Measurements from ENCODE around the gene GGNBP2. TPM values are rescaled to one million over a fixed set of nuclear protein-coding genes. Genes with fewer than 3 reads are reported as not detected.
A peak's percentile ranks its signal among the peaks of the same experiment; 100 is the strongest.
"Not testable (repeated sequence)": the region's sequence is repeated elsewhere in the genome, so short reads cannot be mapped to it uniquely, and the experiment has no call there.

GGNBP2 gene
- total RNA-seq, 2 donors from 2014 or later, result 84.2 to 95.7 TPM

DNA sequence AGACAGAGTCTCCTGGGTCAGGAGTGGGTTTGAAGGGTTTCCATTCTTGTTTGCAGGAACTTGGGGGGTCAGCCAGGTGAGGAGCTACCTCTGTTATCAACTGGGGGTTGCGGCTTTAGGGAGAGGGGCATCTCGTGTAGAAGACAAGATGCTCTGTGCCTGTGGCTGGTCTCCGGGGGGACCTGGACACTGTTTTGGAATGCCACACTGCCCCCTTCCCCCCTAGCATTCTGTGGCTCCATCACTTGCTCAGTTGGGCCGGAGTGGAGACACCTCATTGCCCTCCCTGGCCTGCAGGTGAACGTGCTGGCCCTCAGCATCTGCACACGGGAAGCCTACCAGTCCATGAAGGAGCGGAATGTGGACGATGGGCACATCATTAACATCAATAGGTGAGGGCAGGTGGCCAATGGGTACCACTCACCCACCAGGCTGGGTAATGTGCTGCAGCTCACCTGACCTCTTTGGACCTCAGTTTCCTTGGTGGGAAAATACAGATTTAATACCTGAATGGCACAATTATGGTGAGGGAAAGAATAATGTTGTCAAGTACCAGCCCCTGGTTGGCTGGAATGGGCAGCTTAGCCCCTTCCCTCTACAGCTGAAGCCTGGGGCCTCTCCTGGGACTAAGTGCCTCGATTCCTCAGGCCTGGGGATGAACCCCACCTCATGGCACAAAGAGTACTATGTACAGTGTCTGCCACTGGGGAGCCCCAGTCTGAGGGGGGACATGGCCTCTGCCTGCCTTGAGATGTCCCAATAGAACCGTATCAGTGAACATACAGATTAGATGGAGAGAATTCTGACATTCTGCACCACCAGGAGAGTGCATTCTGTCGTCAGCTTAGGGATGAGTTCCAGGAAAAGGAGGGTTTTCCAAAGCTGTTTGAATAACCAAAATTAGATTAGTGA, 53.4 kb downstream of the GGNBP2 start:
- H3K4me3 Mint-ChIP-seq, result no peak overlapping the region
- peaks cover 12% of the 10 kb centered on the region for H3K4me1 Mint-ChIP-seq
- no peaks in the 10 kb centered on the region for H3K27me3 Mint-ChIP-seq
- H3K36me3 Mint-ChIP-seq (ENCODE audit: low read depth), result no peaks in the 10 kb centered on the region
- H3K27ac Mint-ChIP-seq, result no peak overlapping the region
- no peaks in the 10 kb centered on the region for H3K9me3 Mint-ChIP-seq
- ATAC-seq (replicated peaks), result no peak

DNA sequence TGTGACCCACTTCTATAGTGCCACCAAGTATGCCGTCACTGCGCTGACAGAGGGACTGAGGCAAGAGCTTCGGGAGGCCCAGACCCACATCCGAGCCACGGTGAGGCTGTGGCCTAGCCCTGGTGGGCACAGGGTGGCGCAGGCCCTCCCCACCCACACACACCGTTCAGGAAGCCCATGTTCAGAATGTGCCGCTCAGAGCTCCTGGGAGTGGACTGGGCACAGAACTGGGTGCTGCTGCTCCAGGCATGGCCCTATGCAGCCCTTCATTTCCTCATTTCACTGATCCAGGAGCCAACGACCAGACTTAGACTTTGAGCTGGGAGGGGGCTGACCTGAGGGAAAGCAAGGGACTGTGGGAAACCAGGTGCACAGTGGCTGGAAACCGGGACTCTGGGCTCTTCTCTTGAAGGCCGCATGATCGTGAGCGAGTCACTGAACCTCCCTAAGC, 54.3 kb downstream of the GGNBP2 start:
- Mint-ChIP-seq H3K36me3 (ENCODE audit: low read depth) (peaks cover 4% of the 10 kb centered on the region), H3K4me3 (no peak overlapping the region), H3K4me1 (peaks cover 11% of the 10 kb centered on the region), H3K27me3 (no peaks in the 10 kb centered on the region), H3K9me3 (no peaks in the 10 kb centered on the region), H3K27ac (no peak overlapping the region)
- no peak for ATAC-seq (replicated peaks)

DNA sequence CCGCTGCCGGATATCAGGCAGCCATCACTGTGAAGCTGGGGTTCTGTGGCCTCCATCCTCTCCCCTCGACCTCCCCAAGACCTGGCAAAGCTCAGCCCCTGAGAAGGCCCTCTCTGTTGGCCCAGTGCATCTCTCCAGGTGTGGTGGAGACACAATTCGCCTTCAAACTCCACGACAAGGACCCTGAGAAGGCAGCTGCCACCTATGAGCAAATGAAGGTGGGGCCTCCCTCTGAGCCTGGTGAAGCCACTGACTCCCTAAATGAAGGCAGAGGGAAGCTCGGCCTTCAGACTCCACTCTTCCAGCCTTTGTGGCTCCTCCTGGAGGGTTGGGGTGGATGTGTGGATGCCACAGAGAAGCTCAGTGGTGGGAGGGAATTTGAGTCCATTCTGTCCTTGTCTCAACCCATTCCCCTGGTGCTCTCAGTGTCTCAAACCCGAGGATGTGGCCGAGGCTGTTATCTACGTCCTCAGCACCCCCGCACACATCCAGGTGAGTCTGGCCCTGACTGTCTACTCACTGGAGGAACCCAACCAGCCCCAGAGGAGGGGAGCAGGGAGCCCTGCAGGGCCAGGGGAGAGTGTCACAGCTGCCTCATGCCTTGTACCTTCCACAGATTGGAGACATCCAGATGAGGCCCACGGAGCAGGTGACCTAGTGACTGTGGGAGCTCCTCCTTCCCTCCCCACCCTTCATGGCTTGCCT, 55.0 kb downstream of the GGNBP2 start:
- no peak for ATAC-seq (replicated peaks)
- no peaks in the 10 kb centered on the region for H3K27me3 Mint-ChIP-seq
- H3K4me3 Mint-ChIP-seq, result no peak overlapping the region
- peak overlapping the region; percentile 97 for H3K27ac Mint-ChIP-seq
- H3K4me1 Mint-ChIP-seq, result peaks cover 17% of the 10 kb centered on the region
- H3K9me3 Mint-ChIP-seq, result no peaks in the 10 kb centered on the region
- peaks cover 8% of the 10 kb centered on the region for H3K36me3 Mint-ChIP-seq (ENCODE audit: low read depth)

DNA sequence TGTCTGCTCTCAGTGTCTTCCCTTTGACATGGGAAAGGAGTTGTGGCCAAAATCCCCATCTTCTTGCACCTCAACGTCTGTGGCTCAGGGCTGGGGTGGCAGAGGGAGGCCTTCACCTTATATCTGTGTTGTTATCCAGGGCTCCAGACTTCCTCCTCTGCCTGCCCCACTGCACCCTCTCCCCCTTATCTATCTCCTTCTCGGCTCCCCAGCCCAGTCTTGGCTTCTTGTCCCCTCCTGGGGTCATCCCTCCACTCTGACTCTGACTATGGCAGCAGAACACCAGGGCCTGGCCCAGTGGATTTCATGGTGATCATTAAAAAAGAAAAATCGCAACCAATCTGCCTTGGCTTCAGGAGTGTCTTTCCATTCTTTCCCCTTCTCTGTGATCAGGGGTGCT, 55.7 kb downstream of the GGNBP2 start:
- Mint-ChIP-seq H3K4me3 (peak overlapping the region; percentile 89), H3K36me3 (ENCODE audit: low read depth) (peaks cover 11% of the 10 kb centered on the region), H3K4me1 (peaks cover 20% of the 10 kb centered on the region), H3K27me3 (no peaks in the 10 kb centered on the region), H3K9me3 (no peaks in the 10 kb centered on the region), H3K27ac (peak overlapping the region; percentile 97)
- no peak for ATAC-seq (replicated peaks)

DNA sequence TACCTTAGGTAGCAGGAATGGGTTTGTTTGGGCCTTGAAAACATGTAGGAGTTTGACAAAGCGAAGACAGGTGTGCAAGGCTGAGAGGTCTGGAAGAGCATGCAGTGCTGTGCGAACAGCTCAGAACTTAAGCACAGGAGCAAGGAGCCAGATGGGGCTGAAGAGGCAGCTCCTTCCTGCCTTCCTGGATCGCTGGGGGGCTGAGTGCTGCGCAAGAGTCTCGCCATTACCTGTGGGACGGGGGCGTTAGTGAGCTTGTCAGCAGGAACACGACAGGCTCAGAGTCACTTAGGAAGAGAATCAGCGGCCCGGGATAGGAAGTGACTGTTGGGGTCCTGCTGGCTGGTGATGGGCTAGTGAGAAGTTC, 56.2 kb downstream of the GGNBP2 start:
- H3K27me3 Mint-ChIP-seq, result no peaks in the 10 kb centered on the region
- H3K27ac Mint-ChIP-seq, result peak overlapping the region; percentile 97
- H3K36me3 Mint-ChIP-seq (ENCODE audit: low read depth), result peaks cover 16% of the 10 kb centered on the region
- peaks cover 25% of the 10 kb centered on the region for H3K4me1 Mint-ChIP-seq
- H3K9me3 Mint-ChIP-seq, result no peaks in the 10 kb centered on the region
- H3K4me3 Mint-ChIP-seq, result peak overlapping the region; percentile 89
- ATAC-seq (replicated peaks), result peak; percentile 22

DNA sequence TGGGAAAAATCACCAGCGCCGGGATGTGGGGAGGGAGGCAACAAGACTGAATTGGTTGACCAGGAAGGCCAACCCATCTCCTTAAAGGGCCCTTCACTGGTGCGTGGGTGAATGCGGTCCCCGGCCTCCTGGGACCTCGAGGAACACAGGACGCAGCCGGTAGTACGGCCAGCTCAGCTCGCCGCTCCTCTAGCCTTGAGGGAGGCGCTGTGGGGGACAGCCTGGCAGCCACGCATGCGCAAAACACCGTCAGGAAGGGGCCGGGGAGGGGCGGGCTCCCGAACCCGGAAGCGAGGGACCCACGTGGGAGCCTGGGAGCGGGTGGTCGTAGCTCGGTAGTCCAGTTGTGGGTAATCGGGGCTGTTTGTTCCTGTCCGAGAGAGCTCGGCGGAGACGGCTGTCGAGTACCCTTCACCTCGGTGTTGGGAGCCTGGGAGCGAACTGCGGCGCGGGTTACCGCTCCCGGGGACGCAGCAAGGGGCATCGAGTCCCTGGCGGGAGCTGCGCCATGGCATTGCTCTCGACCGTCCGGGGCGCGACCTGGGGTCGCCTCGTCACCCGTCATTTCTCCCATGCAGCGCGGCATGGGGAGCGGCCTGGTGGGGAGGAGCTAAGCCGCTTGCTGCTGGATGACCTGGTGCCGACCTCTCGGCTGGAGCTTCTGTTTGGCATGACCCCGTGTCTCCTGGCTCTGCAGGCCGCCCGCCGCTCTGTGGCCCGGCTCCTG, 56.7 kb downstream of the GGNBP2 start, which contains the start of gene MRM1:
Gene MRM1 (plus strand): TSS at position 281 of the 727 bp plus-strand sequence. CDS start 228 bp downstream, at position 509.
- peaks cover 28% of the 10 kb centered on the region for H3K4me1 Mint-ChIP-seq
- peak within 1 kb of the TSS; percentile 97 for H3K27ac Mint-ChIP-seq
- H3K9me3 Mint-ChIP-seq, result no peaks in the 10 kb centered on the region
- H3K27me3 Mint-ChIP-seq, result no peaks in the 10 kb centered on the region
- peak; percentile 91 for ATAC-seq (replicated peaks)
- H3K36me3 Mint-ChIP-seq (ENCODE audit: low read depth), result peaks cover 20% of the 10 kb centered on the region
- H3K4me3 Mint-ChIP-seq, result peak within 1 kb of the TSS; percentile 89

DNA sequence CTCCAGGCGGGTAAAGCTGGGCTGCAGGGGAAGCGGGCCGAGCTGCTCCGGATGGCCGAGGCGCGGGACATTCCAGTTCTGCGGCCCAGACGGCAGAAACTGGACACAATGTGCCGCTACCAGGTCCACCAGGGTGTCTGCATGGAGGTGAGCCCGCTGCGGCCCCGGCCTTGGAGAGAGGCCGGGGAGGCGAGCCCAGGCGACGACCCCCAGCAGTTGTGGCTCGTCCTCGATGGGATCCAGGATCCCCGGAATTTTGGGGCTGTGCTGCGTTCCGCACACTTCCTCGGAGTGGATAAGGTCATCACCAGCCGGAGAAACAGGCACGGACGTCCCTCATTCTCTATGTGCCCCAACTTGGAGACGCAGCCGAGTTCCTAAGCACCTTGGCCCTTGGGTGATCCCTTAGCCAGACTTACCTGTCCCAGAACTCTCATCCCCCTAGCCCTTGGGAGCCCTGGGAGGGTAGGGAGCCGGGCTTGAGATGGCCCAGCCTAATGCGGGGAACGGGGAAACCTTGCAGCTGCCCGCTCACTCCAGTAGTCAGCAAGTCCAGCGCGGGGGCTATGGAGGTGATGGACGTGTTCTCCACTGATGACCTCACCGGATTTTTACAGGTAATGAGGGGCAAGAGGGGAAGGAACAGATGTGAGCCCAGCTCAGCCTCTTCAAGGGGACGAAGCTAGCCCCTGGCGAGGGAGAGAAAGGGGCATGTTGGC, 57.5 kb downstream of the GGNBP2 start:
- peak overlapping the region; percentile 89 for H3K4me3 Mint-ChIP-seq

DNA sequence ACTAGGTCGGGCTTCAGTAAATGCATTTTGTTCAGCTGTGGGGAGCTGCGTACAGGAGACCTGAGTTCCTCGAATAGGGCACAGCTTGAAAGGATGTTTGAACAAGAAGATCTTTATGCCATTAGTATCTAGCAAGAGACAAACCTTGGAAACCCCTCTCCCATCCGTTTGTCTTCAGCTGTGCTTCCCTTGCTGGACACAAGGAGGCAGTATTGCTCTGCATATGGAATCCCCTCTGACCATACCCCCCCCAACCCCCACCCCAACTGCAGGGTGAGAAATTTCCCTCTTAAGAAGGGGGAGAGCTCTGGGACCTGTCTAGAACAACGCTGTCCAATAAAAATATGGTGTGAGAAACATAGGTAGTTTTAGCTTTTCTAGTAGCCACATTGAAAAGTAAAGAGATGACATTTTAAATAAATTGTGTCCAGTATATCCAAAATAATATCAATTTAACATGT, 58.2 kb downstream of the GGNBP2 start:
- Mint-ChIP-seq H3K4me1 (peaks cover 30% of the 10 kb centered on the region), H3K27ac (peak overlapping the region; percentile 68), H3K36me3 (ENCODE audit: low read depth) (peaks cover 26% of the 10 kb centered on the region), H3K9me3 (no peaks in the 10 kb centered on the region), H3K4me3 (peak overlapping the region; percentile 89), H3K27me3 (no peaks in the 10 kb centered on the region)
- ATAC-seq (replicated peaks), result peak; percentile 32

More for the DNA sequence above, 57.5 kb downstream of the GGNBP2 start:
- peaks cover 20% of the 10 kb centered on the region for H3K36me3 Mint-ChIP-seq (ENCODE audit: low read depth)
- peak overlapping the region; percentile 68 for H3K27ac Mint-ChIP-seq
- peak; percentile 23 for ATAC-seq (replicated peaks)
- no peaks in the 10 kb centered on the region for H3K9me3 Mint-ChIP-seq
- H3K4me1 Mint-ChIP-seq, result peaks cover 28% of the 10 kb centered on the region
- H3K27me3 Mint-ChIP-seq, result no peaks in the 10 kb centered on the region

DNA sequence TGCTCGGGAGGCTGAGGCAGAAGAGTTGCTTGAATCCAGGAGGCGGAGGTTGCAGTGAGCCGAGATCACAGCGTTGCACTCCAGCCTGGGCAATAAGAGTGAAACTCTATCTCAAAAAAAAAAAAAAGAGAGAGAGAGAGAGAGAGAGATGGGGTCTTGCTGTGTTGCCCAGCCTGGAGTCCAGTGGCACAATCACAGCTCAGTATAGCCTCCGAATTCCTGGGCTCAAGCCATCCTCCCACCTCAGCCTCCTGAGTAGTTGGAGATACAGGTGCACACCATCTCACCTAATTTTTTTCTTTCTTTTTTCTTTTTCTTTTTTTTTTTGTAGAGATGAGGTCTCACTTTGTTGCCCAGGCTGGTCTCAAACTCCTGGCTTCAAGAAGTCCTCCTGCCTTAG, 60.3 kb downstream of the GGNBP2 start:
- not testable (repeated sequence) for H3K27me3 Mint-ChIP-seq
- Mint-ChIP-seq H3K4me3 (peak overlapping the region; percentile 6), H3K27ac (peak overlapping the region; percentile 0)

DNA sequence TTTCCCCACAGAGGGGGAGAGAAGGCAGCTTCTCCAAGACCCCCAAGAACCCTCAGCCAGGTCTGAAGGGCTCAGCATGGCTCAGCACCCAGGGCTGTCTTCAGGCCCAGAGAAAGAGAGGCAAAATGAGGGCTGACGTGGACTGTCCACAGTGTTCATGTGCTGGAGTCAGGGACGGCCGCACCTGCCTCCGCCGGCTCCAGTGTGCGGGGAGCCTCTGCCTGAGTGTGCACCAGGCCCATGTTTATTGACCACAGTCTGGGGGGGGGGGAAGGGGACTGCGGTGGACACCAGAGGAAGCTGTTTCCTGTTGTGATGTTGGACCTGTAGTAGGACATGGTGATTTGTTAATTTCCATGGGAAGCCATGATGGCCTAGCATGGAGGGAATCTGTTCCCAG, 63.6 kb downstream of the GGNBP2 start:
- peaks cover 23% of the 10 kb centered on the region for H3K4me1 Mint-ChIP-seq
- no peak for ATAC-seq (replicated peaks)
- H3K27ac Mint-ChIP-seq, result no peak overlapping the region
- no peak overlapping the region for H3K4me3 Mint-ChIP-seq
- H3K36me3 Mint-ChIP-seq (ENCODE audit: low read depth), result peaks cover 31% of the 10 kb centered on the region
- no peaks in the 10 kb centered on the region for H3K27me3 Mint-ChIP-seq
- H3K9me3 Mint-ChIP-seq, result no peaks in the 10 kb centered on the region

More for the DNA sequence above, 60.3 kb downstream of the GGNBP2 start:
- ATAC-seq (replicated peaks); H3K9me3 Mint-ChIP-seq: not testable (repeated sequence)
- Mint-ChIP-seq H3K4me1 (peaks cover 32% of the 10 kb centered on the region), H3K36me3 (ENCODE audit: low read depth) (peaks cover 31% of the 10 kb centered on the region)

DNA sequence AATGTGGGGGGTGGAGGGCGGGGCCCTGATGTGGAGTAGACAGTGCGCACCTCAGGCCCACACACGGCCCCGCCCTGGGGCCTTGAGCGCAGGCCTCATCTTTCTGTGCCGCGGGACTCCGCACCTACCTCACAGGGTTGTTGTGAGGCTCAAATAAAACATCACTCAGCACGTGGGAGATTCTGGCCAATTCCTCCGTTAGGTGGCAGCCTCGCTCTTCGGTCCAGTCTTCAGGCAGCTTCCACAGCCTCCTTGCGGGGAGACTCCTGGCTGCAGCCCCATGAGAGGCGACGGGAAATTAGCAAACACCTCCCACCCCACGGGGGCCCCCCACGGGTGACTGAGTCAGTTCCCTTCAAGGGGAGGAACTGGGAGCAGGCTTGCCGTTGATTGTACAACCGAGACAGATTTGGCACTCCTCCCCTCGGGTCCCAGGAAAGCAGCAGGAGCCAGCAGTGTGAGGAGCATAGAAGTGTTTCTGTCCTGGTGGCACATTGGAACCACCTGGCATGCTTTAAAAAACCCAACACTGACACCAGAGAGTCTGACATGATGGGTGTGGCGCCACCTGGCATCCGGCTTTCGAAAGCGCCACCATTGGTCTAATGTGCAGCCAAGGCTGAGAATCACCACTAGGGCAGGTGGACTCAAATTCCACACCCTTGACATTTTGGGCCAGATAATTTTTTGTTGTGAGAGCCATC, 64.2 kb downstream of the GGNBP2 start:
- Mint-ChIP-seq H3K4me1 (peaks cover 21% of the 10 kb centered on the region), H3K27ac (no peak overlapping the region), H3K9me3 (no peaks in the 10 kb centered on the region), H3K27me3 (no peaks in the 10 kb centered on the region), H3K4me3 (no peak overlapping the region), H3K36me3 (ENCODE audit: low read depth) (peaks cover 27% of the 10 kb centered on the region)
- peak; percentile 52 for ATAC-seq (replicated peaks)

DNA sequence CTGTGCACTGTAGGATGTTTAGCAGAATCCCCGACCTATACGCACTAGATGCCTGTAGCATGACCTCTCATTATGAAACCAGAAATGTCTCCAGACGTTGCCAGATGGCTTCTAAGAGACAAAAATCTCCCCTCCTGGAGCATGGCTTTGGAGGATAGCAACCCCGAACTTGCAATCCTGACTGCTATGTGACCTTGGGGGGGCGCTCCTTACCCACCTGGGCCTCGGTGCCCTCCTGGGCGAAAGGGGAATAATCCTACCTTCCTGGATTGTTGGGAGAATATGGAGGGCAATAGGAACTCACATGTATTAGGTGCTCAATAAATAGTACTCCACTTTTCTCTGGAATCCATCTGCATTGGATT, 64.8 kb downstream of the GGNBP2 start:
- Mint-ChIP-seq H3K4me3 (no peak overlapping the region), H3K9me3 (no peaks in the 10 kb centered on the region), H3K4me1 (peaks cover 16% of the 10 kb centered on the region), H3K36me3 (ENCODE audit: low read depth) (peaks cover 23% of the 10 kb centered on the region), H3K27me3 (no peaks in the 10 kb centered on the region), H3K27ac (no peak overlapping the region)
- no peak for ATAC-seq (replicated peaks)

DNA sequence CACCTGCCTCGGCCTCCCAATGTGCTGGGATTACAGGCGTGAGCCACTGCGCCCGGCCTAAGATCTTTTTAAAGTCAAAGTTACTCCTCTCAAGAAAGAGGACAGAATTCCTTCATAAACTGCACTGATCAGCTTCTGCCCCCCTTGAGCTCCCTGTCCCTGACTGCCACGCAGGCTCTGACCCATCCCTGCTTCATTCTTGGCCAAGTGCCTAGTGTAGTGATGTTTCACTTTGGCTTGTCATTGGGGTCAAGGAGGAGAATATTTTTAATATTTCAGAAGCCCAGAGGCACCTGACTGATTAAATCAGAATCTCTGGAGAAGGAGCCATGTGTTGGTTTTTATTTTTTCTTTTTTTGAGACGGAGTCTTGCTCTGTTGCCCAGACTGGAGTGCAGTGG, 65.8 kb downstream of the GGNBP2 start:
- ATAC-seq (replicated peaks), result no peak
- Mint-ChIP-seq H3K27me3 (no peaks in the 10 kb centered on the region), H3K4me3 (no peak overlapping the region), H3K9me3 (no peaks in the 10 kb centered on the region), H3K27ac (no peak overlapping the region), H3K4me1 (peaks cover 12% of the 10 kb centered on the region), H3K36me3 (ENCODE audit: low read depth) (peaks cover 19% of the 10 kb centered on the region)

Measured in activated T-helper 17 cell treated with anti-CD3 and anti-CD28 coated beads, Interleukin-2, amount 50 U/mL, for 72 hours (primary cell).